ENCODE results near the gene WBP1. TPM values are rescaled to one million over a fixed set of nuclear protein-coding genes. Genes with fewer than 3 reads are reported as not detected.
"Not testable (repeated sequence)": the region's sequence is repeated elsewhere in the genome, so short reads cannot be mapped to it uniquely, and the experiment has no call there.

WBP1 gene
- total RNA-seq, 4 donors from 2014 or later: 60.7 to 119 (median 102) TPM

GRCh38 chr2:74474899-74475298 lies 16.7 kb downstream of the WBP1 start:
- 90 to 91% methylated on average over 5 of the region's 5 CpGs for WGBS, 2 donors
- DNase-seq: no peak
- no peak overlapping the region for H3K27ac ChIP-seq
- intact Hi-C loops (cut with DNase I): no loop called here
- H3K9me3 ChIP-seq: no peaks in the 10 kb centered on the region
- TF ChIP-seq POLR2A (IDR thresholded peaks at IDR 0.05) (no peak), CTCF (IDR thresholded peaks at IDR 0.05) (no peak)
- peaks cover 14 to 16% of the 10 kb centered on the region in 2 donors for H3K36me3 ChIP-seq
- peaks cover 5 to 16% of the 10 kb centered on the region in 2 donors for H3K4me1 ChIP-seq
- no peaks in the 10 kb centered on the region for H3K27me3 ChIP-seq
- H3K4me3 ChIP-seq (replicated peaks in 1 of 3): no peak overlapping the region

DNA sequence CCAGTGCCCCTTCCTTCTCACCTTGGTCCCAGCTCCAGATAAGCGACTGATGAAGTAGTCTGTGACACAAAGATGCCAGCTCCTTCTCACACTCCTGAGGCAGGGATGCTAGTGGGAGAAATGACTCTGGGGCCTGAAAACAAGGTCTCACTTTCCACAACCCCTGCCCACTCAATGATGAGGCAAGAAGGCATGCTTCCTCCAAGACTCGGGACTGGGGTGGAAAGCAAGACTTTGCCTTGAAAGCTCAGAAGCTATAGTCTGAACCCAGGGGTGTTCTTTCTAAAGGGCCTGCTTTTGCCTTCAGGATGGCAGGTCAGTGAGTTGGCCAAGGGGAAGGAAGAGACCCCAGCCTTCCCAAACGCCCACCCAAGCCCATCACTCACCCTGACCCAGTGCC lies 23.2 kb downstream of the WBP1 start:
- Histone ChIP-seq H3K27ac (no peak overlapping the region), H3K36me3 (peaks cover 0 to 8% of the 10 kb centered on the region in 2 donors), H3K27me3 (no peaks in the 10 kb centered on the region), H3K4me3 (replicated peaks in 1 of 3) (peak overlapping the region in 1 of 3 donors; percentile 87), H3K9me3 (no peaks in the 10 kb centered on the region), H3K4me1 (peaks cover 22 to 27% of the 10 kb centered on the region in 2 donors)
- WGBS, 2 donors: 55 to 77% methylated on average over 2 of the region's 3 CpGs
- TF ChIP-seq CTCF (IDR thresholded peaks at IDR 0.05): no peak
- no peak for DNase-seq
- intact Hi-C loops (cut with DNase I): no loop called here

DNA sequence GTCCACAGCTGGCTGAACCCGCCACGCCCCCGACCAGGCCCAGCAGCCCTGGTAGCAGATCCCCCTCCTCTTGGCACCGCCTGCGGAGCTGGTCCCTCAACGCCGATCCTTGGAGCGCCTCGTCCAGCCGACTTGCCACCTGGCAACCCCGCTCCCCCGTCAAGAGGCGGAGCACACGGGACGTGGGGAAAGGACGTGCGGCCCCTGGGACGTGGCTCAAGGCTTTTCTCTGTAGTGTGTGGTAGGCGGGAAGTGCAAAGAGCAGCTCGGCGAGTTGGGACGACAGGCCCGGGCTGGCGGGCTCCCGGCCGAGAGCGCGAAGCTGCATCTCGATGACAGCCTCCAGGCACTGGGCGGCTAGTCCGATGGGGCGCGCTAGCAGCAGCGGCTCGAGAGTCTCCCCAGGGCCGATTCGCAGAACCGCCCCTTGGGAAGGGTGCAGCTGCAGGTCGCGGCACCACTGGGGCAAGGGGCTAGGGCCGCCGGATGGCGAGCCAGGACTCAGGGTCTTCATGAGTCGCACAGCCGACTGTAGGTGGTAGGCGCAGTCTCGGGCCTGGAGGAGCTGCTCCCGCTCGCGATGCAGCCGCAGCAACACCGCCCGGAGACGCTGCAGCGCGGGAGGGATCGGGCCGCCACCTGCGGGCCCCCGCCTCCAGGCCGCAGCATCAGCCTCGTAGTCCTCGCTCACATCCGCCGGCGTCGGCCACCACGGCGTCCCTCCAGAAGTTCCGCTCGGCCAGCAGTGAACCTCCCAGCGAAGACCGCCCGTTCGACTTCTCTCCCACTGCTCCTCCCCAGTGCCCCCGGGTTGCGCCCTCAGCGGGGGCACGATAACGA lies 23.9 kb downstream of the WBP1 start:
- Histone ChIP-seq H3K4me1 (peaks cover 22 to 27% of the 10 kb centered on the region in 2 donors), H3K27ac (peak overlapping the region; percentile 38 to 91 (median 87)), H3K4me3 (replicated peaks in 1 of 3) (peak overlapping the region; percentile 49 to 87 (median 84)), H3K9me3 (no peaks in the 10 kb centered on the region), H3K27me3 (no peaks in the 10 kb centered on the region), H3K36me3 (peaks cover 0 to 8% of the 10 kb centered on the region in 2 donors)
- intact Hi-C loops (cut with DNase I): no loop called here
- DNase-seq: no peak
- WGBS, 2 donors: 0% methylated on average over 2 of the region's 80 CpGs; no CpG with 5 or more reads in 1 of the 2 donors
- TF ChIP-seq POLR2A (IDR thresholded peaks at IDR 0.05): no peak
- no peak for TF ChIP-seq CTCF (IDR thresholded peaks at IDR 0.05)

DNA sequence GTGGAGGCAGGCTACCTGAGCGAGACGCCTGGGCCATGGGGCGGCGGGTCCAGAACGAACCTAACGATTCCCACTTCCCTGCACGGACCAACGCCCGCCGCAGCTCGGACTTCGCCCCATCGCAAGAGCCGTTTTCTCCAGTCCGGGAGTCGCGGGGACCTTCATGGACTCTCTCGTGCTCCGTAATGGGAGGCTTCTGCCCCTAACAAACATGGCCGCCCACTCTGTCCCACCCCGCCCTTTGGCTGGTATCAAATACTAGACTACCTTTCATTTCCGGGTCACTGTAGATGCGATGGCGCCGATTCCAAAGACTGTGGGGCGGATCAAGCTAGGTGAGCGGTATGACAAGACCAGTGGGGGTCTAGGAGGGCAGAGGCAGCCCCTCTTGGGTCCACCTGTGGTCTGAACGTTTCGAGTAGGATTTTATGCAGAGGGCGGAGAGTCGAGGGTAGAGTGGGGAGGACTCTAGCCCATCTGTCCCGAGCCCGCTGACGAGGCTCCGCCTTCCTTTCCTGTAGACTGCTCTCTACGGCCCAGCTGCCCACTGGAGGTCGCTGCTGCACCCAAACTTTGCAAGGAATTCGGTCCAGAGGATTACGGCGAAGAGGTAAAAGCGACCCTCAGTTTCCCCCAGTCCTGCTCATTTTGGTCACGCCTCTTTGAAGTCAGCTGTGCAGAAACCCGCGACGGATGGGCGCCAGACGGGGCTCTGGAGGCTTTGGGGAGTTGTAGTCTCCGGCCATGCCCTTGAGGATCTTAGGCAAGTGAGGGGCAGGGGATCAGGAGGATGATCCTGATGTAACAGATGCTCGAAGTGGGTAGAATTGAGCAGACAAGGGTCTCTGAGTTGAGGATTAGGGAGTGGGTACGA lies 24.8 kb downstream of the WBP1 start, which contains the start of the genes CCDC142 and TTC31:
Gene CCDC142, minus strand, starts transcription at position 198 of the 874 bp plus-strand sequence. Its CDS starts 161 bp downstream, at position 37.
Gene TTC31, plus strand, starts transcription at position 281 of the 874 bp plus-strand sequence. Its CDS starts 15 bp downstream, at position 296.
- H3K4me3 ChIP-seq (replicated peaks in 1 of 3): peak within 1 kb of the TSS; percentile 49 to 87 (median 84)
- peaks cover 22 to 27% of the 10 kb centered on the region in 2 donors for H3K4me1 ChIP-seq
- DNase-seq: peak; percentile 97 to 98
- peaks cover 0 to 8% of the 10 kb centered on the region in 2 donors for H3K36me3 ChIP-seq
- H3K27ac ChIP-seq: peak within 1 kb of the TSS; percentile 38 to 91 (median 87)
- H3K9me3 ChIP-seq: no peaks in the 10 kb centered on the region
- intact Hi-C loops (cut with DNase I): no loop called here
- WGBS, 2 donors: 1% methylated on average over 30 to 38 of the region's 50 CpGs
- TF ChIP-seq POLR2A (IDR thresholded peaks at IDR 0.05): peak in 1 of 2 donors; percentile 54
- peak; percentile 52 to 95 (median 88) for TF ChIP-seq CTCF (IDR thresholded peaks at IDR 0.05)
- H3K27me3 ChIP-seq: no peaks in the 10 kb centered on the region

DNA sequence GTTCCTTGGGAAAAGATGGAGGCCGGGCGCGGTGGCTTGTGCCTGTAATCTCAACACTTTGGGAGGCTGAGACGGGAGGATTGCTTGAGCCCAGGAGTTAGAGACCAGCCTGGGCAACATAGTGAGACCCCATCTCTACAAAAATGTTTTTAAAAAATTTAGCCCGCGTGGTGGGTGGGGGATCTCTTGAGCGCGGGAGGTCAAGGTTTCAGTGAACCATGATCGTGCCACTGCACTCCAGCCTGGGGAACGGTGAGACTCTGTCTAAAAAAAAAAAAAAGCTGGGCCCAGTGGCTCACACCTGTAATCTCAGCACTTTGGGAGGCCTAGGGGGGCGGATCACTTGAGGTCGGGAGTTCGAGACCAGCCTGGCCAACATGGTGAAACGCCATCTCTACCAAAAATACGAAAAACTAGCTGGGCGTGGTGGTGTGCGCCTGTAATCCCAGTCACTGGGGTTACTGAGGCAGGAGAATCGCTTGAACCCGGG lies 25.5 kb downstream of the WBP1 start:
- WGBS, 2 donors: 80 to 82% methylated on average over 19 of the region's 19 CpGs
- H3K27me3 ChIP-seq, H3K36me3 ChIP-seq, H3K9me3 ChIP-seq, DNase-seq: not testable (repeated sequence)
- Histone ChIP-seq H3K4me3 (replicated peaks in 1 of 3) (peak overlapping the region in 1 of 3 donors; percentile 87), H3K27ac (peak overlapping the region in 1 of 3 donors; percentile 87), H3K4me1 (peaks cover 22 to 27% of the 10 kb centered on the region in 2 donors)
- intact Hi-C loops (cut with DNase I): loop anchor here (2.0 kb wide), 1 partner anchor 105 kb away; no protein-coding TSS in a partner anchor

Measured in thyroid gland (tissue), 4 donors.